Erythroblast (primary cell): ENCODE measurements around the gene MYH7.
"Not testable (repeated sequence)": the region's sequence is repeated elsewhere in the genome, so short reads cannot be mapped to it uniquely, and the experiment has no call there.

ENCODE experiments used
- GATA1 ChIP-seq: IDR thresholded peaks from 2 replicates; pipeline ENCODE4 v1.6.1; 2011; ENCODE audit warnings: low read depth, mild to moderate bottlenecking, control low read depth, low read length, moderate library complexity
- POLR2A ChIP-seq: IDR thresholded peaks from 2 replicates; pipeline ENCODE4 v1.6.1; 2011; ENCODE audit warnings: mild to moderate bottlenecking, low read length

GRCh38 chr14:23417269-23417668 lies 18.2 kb downstream of the MYH7 start:
- TF ChIP-seq POLR2A, GATA1: not testable (repeated sequence)
